PC-3 (cell line): ENCODE data around the gene CARTPT. TPM values are rescaled to one million over a fixed set of nuclear protein-coding genes. Genes with fewer than 3 reads are reported as not detected.

Source experiments
- total RNA-seq: library from RNA; depleted of rRNA; stranded (reverse); fragments of >200 nt; gene quantifications from 2 replicates; pipeline ENCODE4 v1.2.3, GENCODE V29; 2014; rRNA removed

CARTPT gene
- total RNA-seq, 1 experiment from 2014 or later: not detected

Other genes with a start within 250 kb of the CARTPT start
- gene MCCC2, start 131.9 kb upstream of the CARTPT start, total RNA-seq: 31.7 and 32.2 TPM in 2 replicates